Colonic mucosa (tissue), 4 donors: ENCODE data around the gene TREX2. TPM values are rescaled to one million over a fixed set of nuclear protein-coding genes. Genes with fewer than 3 reads are reported as not detected.

Experiments used
- DNase-seq: peaks from one replicate; pipeline ENCODE4 v3.0.0-alpha.2; 2020
- H3K27ac ChIP-seq: fragments of 200-600 bp; one replicate; pipeline ENCODE4 v1.8.0; 2021
- H3K27me3 ChIP-seq: fragments of 200-600 bp; one replicate; pipeline ENCODE4 v1.8.0; 2021
- H3K36me3 ChIP-seq: fragments of 200-600 bp; one replicate; pipeline ENCODE4 v1.8.0; 2021
- H3K4me1 ChIP-seq: fragments of 200-600 bp; one replicate; pipeline ENCODE4 v1.8.0; 2021; ENCODE audit warnings: mild to moderate bottlenecking
- H3K4me3 ChIP-seq: fragments of 200-600 bp; one replicate; pipeline ENCODE4 v1.8.0; 2021
- H3K9ac ChIP-seq, 2 donors: one replicate each; pipeline ENCODE4 v1.7.0; 2013; ENCODE audit warnings: control low read depth in 2 of 2, low read depth in 2 of 2, low read length in 2 of 2
- H3K9me3 ChIP-seq: fragments of 200-600 bp; one replicate; pipeline ENCODE4 v1.8.0; 2021
- intact Hi-C: fragments of 100-400 bp; cut with DNase I; formaldehyde crosslinking; loops from one replicate; pipeline ENCODE4 v1.14.1; 2022
- total RNA-seq, 2 donors: library from RNA; stranded (reverse); fragmentation: NEBNext Ultra II Directional in 1 of 2; extraction: Animal tissue kit (Norgen Biotek cat#: 25700) in 1 of 2; gene quantifications; one replicate each; pipeline ENCODE4 v1.2.1, GENCODE V29; 2021
- TF ChIP-seq, protein P1 (sequence below): fragments of 200-600 bp; IDR thresholded peaks from one replicate; pipeline ENCODE4 v1.8.0; 2022; ENCODE audit warnings: antibody characterized with exemption, mild to moderate bottlenecking
- donor health status: healthy.
- donor health status: DM: no; HTN: no; CAD: no.
- donor health status: DM: no; HTN: no; CAD: no.

TREX2 gene
- total RNA-seq, 2 donors from 2014 or later, result 1.2 TPM; not detected in 1

DNA sequence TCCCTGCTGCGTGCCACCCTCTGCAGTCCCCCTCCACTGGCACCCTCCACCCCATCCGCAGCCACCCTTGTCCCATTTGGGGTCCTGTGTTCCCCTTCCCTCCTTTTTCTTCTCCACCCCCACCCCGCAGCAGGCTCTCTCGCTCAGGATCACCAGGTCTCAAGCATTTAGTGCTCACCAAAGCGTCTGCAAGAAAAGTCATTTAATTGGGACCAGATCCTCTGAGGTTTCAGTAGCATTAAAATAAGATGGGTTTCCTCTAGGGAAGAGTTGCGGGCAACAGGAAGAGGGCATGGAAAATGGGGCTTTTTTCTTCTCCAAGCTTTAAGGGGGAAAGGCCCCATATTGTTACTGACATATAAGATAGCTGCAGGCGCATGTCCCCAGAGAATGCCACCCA lies 29.4 kb upstream of the TREX2 start:
- H3K4me3 ChIP-seq, result no peak overlapping the region
- intact Hi-C loops, result no loop called here
- TF ChIP-seq, protein P1, sequence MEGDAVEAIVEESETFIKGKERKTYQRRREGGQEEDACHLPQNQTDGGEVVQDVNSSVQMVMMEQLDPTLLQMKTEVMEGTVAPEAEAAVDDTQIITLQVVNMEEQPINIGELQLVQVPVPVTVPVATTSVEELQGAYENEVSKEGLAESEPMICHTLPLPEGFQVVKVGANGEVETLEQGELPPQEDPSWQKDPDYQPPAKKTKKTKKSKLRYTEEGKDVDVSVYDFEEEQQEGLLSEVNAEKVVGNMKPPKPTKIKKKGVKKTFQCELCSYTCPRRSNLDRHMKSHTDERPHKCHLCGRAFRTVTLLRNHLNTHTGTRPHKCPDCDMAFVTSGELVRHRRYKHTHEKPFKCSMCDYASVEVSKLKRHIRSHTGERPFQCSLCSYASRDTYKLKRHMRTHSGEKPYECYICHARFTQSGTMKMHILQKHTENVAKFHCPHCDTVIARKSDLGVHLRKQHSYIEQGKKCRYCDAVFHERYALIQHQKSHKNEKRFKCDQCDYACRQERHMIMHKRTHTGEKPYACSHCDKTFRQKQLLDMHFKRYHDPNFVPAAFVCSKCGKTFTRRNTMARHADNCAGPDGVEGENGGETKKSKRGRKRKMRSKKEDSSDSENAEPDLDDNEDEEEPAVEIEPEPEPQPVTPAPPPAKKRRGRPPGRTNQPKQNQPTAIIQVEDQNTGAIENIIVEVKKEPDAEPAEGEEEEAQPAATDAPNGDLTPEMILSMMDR, result no peak
- H3K9me3 ChIP-seq, result no peaks in the 10 kb centered on the region
- H3K9ac ChIP-seq, result no peak overlapping the region
- no peaks in the 10 kb centered on the region for H3K36me3 ChIP-seq
- H3K4me1 ChIP-seq, result no peaks in the 10 kb centered on the region
- no peak overlapping the region for H3K27ac ChIP-seq
- no peak for DNase-seq
- H3K27me3 ChIP-seq, result no peaks in the 10 kb centered on the region

DNA sequence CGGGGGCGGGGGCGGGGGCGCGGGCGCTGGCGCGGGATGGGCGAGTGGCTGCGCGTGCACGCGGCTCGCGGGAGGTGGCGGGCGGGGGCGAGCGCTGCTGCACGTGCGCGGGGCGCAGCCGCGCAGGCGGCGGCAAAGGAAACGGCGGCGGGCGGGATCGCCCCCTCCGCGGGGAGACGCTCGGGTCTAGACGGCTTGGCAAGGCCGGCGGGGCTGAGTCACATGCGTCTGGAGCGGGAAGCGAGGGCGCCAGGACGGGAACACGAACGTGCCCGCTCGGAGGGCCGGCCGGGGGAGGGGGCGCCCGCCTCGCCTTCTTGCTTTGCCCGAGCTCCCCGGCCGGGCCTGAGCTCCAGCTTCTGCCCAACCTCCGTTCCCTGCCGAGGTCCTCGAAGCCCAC lies 28.9 kb upstream of the TREX2 start:
- Histone ChIP-seq H3K27me3 (no peaks in the 10 kb centered on the region), H3K9me3 (no peaks in the 10 kb centered on the region), H3K4me3 (peak overlapping the region; percentile 9), H3K27ac (no peak overlapping the region), H3K9ac (no peak overlapping the region), H3K4me1 (no peaks in the 10 kb centered on the region), H3K36me3 (no peaks in the 10 kb centered on the region)
- intact Hi-C loops, result no loop called here
- DNase-seq, result peak; percentile 38
- TF ChIP-seq, protein P1, result no peak

DNA sequence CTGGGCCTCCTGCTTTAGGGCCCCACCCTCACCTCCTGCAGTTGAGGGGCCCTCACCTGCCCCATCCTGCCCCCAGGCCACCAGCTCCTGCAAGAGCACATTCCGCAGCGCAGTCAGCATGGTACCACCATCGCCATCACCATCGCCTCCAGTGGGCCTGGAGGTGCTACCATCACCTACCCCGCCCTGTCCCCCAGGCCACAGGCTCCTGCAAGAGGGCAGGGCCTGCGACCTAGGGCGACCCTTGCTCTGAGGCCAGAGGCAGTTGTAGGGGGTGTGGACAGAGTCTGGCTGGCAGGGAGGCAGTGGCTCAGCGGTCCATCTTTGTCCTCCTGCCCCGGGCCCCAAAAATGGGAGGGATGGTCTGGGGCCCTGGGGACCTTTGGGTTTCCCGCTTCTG lies 28.4 kb upstream of the TREX2 start:
- intact Hi-C loops, result no loop called here

GRCh38 chrX:153473126-153473525 lies 27.3 kb upstream of the TREX2 start:
- no peak overlapping the region for H3K27ac ChIP-seq
- TF ChIP-seq, protein P1, result no peak
- no peaks in the 10 kb centered on the region for H3K36me3 ChIP-seq
- H3K4me3 ChIP-seq, result no peak overlapping the region
- DNase-seq, result no peak
- H3K4me1 ChIP-seq, result no peaks in the 10 kb centered on the region
- H3K9ac ChIP-seq, result no peak overlapping the region
- intact Hi-C loops, result no loop called here
- H3K9me3 ChIP-seq, result no peaks in the 10 kb centered on the region
- no peaks in the 10 kb centered on the region for H3K27me3 ChIP-seq

More for the DNA sequence above, 28.4 kb upstream of the TREX2 start:
- Histone ChIP-seq H3K4me1 (no peaks in the 10 kb centered on the region), H3K27me3 (no peaks in the 10 kb centered on the region), H3K36me3 (no peaks in the 10 kb centered on the region), H3K27ac (no peak overlapping the region), H3K9me3 (no peaks in the 10 kb centered on the region), H3K9ac (no peak overlapping the region), H3K4me3 (no peak overlapping the region)
- no peak for DNase-seq
- TF ChIP-seq, protein P1, result no peak

DNA sequence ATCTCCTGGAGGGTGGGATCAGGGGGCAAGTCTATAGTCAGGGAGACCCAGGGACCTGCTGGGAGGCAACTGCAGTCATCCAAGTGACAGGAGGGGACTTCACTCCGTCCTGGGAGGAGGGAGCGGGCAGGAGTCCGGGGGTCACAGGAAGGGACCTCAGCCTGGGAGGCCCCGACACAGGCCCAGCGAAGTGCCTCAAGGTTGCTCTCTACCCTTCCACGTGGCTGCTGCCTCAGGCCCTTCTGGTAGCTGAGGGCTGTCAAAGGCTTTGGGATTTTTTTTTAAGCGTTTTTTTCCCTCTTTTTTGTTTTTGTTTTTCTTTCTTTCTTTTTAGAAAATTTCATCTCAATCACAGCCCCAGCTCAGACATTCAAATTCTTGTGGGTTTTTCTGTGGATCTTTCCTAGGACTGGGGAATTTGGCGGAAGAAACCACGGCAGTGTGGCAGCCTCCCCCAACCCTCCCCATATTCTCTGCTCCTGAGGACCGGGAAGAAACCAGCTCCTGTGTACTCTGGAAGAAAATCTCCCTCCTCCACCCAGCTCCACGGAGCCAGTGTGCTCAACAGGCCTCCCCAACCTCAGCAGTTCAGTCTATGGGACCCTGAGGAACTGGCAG lies 25.9 kb upstream of the TREX2 start:
- no peak overlapping the region for H3K4me3 ChIP-seq
- TF ChIP-seq, protein P1, result no peak
- H3K9me3 ChIP-seq, result no peaks in the 10 kb centered on the region
- H3K36me3 ChIP-seq, result no peaks in the 10 kb centered on the region
- no peak overlapping the region for H3K27ac ChIP-seq
- no peaks in the 10 kb centered on the region for H3K4me1 ChIP-seq
- intact Hi-C loops, result no loop called here
- no peaks in the 10 kb centered on the region for H3K27me3 ChIP-seq
- DNase-seq, result no peak
- H3K9ac ChIP-seq, result no peak overlapping the region
